Measurements from ENCODE around the gene SLC25A19.

DNA sequence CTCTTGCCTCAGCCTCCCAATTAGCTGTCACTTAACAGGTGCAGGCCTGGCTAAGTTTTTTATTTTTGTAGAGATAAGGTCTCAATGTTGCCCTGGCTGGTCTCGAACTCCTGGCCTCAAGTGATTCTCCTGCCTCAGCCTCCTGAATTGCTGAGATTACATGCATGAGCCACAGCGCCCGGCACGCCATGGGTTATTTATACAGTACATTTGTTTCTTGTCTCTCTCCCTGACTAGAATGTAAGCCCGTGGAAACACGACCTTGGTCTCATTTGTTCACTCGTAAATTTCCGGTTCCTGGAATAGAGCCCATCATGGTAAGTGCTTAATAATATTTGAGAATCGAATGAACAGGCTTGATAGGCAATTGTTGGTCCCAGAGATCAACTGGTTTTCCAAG is 2.0 kb downstream of the SLC25A19 start:
- TF ChIP-seq, protein P1, sequence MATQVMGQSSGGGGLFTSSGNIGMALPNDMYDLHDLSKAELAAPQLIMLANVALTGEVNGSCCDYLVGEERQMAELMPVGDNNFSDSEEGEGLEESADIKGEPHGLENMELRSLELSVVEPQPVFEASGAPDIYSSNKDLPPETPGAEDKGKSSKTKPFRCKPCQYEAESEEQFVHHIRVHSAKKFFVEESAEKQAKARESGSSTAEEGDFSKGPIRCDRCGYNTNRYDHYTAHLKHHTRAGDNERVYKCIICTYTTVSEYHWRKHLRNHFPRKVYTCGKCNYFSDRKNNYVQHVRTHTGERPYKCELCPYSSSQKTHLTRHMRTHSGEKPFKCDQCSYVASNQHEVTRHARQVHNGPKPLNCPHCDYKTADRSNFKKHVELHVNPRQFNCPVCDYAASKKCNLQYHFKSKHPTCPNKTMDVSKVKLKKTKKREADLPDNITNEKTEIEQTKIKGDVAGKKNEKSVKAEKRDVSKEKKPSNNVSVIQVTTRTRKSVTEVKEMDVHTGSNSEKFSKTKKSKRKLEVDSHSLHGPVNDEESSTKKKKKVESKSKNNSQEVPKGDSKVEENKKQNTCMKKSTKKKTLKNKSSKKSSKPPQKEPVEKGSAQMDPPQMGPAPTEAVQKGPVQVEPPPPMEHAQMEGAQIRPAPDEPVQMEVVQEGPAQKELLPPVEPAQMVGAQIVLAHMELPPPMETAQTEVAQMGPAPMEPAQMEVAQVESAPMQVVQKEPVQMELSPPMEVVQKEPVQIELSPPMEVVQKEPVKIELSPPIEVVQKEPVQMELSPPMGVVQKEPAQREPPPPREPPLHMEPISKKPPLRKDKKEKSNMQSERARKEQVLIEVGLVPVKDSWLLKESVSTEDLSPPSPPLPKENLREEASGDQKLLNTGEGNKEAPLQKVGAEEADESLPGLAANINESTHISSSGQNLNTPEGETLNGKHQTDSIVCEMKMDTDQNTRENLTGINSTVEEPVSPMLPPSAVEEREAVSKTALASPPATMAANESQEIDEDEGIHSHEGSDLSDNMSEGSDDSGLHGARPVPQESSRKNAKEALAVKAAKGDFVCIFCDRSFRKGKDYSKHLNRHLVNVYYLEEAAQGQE (IDR thresholded peaks at IDR 0.05; ENCODE audit: insufficient read depth in 1 of 2, low read depth in 2 of 2, low read length in 2 of 2): no peak
- TF ChIP-seq SIN3A (IDR thresholded peaks at IDR 0.05; ENCODE audit: borderline replicate concordance, insufficient read depth, low read length): no peak

Measured in PFSK-1 (cell line).